ENCODE results near the gene GRB10. TPM values are rescaled to one million over a fixed set of nuclear protein-coding genes. Genes with fewer than 3 reads are reported as not detected.
"Not testable (repeated sequence)": the region's sequence is repeated elsewhere in the genome, so short reads cannot be mapped to it uniquely, and the experiment has no call there.

The GRB10 gene
- total RNA-seq, 1 donor from 2014 or later: 106 TPM

DNA sequence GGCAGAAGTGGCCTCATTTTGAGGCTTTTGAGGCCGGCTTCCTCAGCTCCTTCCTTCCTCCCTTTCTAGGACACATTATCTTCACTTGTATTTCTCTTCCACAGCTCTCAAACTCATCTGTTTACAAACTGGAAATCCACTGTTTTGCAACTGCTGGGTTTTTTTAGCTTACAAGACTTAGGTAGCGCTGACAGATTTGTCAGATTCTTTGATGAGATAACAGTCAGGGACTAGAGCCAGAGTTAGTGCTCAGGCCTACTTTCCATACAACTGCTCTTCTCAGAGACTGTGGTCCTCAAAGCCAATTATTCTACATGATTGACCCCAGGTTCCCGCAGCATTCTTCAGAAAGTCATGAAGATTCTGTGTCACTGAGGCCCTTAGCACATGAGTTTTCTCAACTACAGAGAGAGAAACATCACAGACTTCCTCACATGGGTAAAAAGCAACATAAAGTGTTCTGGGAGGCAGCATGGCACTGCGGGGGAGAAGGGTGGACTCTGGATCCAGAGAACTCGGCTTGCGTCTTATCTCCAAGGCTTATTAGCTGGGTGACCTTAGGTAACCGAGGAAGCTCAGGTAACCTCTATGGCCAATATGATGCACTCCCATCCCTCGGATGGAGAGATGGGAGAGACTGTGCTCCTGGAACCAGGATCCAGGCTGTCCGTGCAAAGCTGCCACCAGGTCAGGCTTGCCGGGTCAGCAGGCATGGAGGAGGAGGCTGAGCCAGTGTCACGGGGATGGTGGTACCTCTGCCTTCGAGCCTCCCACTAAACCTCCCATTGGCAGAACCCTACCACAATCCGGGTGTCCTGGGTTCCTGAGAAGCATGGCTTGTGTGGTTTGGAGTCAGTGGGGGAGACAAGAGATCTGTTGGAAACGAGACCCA is 228.0 kb downstream of the GRB10 start:
- no peak for DNase-seq (ENCODE audit: low spot score)

DNA sequence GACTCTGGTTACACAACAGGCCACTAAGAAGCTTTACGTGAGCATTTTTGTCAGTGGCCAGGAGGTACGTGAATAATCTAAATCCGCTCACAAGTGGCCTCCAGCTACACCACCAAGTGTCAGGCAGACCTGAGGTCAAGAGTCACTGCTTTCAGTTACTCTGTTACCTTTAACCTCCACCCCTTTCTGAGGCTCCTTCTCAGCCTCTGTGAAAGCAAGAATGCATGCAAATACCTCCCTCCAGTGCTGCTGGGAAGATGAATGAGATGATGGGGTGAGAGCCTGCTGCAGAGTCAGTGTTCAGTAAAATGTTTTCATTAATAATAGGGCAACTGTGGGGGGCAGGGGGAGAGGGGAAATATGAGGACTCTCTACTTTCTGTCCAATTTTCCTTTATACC is 228.7 kb downstream of the GRB10 start:
- no peak for DNase-seq (ENCODE audit: low spot score)

DNA sequence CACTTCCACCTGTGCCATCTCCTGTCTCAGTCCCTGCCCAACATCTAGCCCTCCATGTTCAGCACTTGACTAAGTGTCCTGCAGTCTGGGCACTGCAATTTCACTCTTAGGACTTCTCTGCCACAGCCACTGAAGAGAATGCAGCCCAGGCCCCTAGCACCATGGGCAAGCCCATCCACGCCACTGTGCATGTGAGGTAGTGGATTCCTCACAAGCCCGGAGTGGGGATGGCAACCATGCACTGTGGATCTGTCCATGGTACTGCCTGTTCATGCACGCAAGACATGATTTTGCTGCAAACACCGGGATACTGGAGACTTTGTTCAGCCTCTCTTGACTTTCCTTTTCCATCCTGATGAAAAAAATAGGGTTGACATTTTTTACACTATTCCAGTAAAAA is 229.8 kb downstream of the GRB10 start:
- no peak for DNase-seq (ENCODE audit: low spot score)

DNA sequence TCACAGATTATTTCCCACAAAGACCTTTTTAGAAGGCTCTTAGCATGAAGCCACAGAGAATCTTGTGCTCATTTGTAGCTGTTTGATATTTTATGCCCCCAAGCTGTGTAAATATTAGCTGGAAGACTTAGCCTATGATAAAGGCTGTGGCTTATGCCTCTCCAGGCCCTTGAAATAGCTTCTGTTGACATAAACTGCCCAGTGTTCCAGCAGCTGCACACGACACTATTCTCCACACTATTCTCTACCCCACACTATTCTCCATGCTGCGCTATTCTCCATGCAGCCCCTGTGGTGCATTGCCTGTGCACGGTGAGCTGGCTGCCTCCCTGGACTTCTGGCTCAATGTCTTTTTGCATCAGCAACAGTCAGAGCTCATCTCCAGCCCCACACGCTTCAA is 230.6 kb downstream of the GRB10 start:
- no peak for DNase-seq (ENCODE audit: low spot score)

DNA sequence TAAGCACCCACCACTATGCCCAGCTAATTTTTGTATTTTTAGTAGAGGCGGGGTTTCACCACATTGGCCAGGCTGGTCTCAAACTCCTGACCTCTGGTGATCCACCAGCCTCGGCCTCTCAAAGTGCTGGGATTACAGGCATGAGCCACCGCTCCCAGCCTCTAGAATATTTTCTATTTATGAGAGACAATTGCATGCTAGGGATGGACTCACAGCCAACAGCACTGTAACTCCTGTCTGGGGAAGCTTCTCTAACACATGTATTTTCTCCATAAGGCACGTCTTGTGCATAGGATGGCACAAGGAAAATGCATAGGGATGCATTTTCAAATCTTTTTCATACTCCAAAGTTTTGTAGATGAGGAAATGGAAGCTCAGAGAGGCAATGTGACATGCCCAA is 237.1 kb downstream of the GRB10 start:
- not testable (repeated sequence) for DNase-seq (ENCODE audit: low spot score)

DNA sequence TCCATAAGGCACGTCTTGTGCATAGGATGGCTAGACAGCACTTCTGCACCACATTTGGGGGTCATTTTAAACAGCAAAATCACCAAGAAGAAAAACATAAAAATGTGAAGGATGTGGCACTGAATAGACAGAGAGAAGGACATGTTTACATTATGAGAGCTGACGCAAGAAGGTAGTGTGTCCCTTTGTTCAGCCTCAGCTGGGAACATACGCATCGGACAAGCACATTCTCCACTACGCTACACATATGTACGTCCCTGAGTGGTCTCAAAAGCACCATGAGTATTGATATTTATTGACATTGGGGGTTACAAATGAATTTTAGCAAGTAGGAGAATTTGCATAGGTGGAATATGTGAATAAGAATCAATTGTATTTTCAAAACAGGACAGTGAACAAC is 237.7 kb downstream of the GRB10 start:
- no peak for DNase-seq (ENCODE audit: low spot score)

DNA sequence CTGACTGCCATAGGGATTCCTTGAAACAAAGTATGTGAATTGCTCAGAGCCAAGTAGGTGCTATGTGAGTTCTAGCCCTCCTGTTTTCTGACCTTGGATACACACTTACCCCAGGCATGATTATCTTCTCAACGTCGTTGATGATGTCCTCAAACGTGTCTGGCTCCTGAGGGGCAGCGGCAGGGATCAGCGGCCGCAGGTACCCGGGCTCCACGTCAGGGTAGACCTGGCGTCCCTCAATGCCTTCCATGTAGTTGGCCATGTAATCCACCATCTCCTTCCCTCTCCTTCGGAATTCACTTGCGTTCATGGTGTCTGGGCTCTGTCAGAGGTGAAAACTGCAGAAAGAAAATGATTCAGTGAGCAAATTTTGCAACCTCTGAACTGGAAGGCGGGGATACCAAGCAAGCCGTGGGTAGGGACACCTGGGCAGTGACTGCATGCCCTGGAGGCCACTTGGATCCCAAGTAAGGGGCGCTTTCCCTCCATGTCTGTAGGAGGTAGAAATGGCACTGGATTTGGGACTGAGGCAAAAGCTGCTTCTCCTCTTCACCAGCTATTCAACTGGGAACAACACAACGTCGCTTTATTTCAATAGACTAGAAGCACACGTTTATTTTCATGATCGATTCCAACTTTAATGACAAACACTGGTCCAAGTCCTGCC is 238.8 kb downstream of the GRB10 start:
- DNase-seq (ENCODE audit: low spot score): no peak

DNA sequence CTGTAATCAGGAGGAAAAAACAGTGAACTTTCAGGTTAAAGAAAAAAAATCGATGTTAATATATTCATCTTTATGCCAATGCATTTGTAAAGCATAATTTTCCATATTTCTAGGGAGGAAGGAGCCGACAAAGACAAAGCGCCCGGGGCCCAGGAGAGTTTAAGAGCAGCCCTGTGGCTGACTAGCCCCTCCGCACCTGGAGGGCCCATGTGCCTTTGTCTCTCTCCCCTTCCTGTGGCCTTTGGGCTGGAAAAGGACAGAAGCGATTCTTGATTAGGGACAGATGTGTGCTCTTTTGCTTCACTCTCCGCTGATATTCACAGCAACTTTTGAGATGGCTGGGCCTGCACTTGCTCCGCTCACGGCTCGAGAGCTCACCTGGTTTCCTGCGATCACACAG is 240.6 kb downstream of the GRB10 start:
- no peak for DNase-seq (ENCODE audit: low spot score)

DNA sequence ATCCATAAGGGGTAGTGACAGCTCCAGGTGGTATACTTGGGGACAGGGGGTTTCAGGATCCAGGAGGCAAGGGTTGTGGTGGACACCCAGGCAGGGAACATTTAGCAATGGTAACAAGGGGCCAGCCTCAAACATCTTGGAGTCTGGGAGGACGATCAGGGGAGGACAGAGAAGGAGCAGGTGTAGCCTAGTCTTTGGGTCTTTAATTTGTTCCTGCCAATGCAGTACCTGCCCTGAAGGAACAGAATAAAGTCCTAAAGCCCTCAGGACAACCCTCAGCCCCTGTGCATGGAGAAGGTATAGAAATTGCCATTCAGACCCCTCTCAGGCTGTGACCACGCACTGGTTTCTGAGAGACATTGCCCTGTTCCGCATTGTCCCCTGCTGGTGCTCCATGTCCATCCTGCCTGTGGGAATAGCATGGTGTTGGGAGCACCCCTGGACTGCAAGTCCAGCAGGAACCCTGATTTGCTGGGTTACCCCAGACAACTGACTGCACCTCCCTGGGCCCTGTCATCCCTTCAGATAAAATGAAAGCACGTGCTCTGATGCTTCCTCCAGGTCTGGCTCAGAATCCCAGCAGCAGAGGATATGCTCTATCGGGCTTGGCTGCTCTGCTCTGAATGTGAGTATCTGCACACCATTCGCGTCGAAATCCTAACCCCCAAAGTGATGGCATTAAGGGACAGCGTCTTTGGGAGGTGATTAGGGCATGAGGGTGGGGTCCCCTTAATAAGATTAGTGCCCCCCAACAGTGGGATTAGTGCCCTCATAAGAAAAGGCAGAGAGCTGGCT is 241.7 kb downstream of the GRB10 start:
- DNase-seq (ENCODE audit: low spot score): no peak

Other genes starting within 250 kb of the GRB10 start
- not detected for gene DDC, start 217.5 kb downstream of the GRB10 start, total RNA-seq